ENCODE measurements around the gene OR9I1. TPM values are rescaled to one million over a fixed set of nuclear protein-coding genes. Genes with fewer than 3 reads are reported as not detected.

OR9I1 gene
- total and polyA plus RNA-seq, 2 of the 13 experiments (the other 11 are each of a cell fraction or from before 2014, with no cell fraction given): not detected

DNA sequence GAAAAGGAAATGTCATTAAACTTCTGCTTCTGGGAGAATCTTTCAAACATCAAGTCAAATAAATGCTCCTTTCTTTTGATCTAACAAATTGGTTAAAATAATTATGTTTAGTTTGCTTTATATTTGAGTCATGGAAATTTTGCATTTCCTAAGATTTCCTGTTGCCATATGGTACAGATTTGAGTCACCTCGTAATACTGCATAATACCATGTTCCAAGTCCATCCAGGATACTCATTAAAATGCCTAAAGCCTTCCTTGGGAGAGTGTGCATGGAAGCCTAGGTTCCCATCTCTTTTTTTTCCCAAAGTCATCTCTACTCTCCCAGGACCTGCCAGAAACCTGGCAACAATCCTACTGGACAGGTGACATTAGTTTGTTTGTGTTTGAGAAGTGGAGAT lies 4.2 kb downstream of the OR9I1 start:
- no peaks in the 10 kb centered on the region for H4K20me1 ChIP-seq (ENCODE audit: insufficient read depth, low read length)
- ChIA-PET CTCF (ENCODE audit: low intra/inter-chr PET ratio, low total read pairs) (no interaction called here), POLR2A (no interaction called here)
- no peaks in the 10 kb centered on the region for H3K79me2 ChIP-seq (ENCODE audit: insufficient read depth, low read length)
- 0% methylated on average over 1 of the region's 1 CpG for WGBS (ENCODE audit: low lambda C conversion rate)
- intact Hi-C loops (cut with micrococcal nuclease; ENCODE audit: unreplicated experiment) (no loop called here), in situ Hi-C loops (cut with HindIII; ENCODE audit: extremely low pct_ligation_motif_present, low pct_unique_long_range_greater_than_20kb) (no loop called here)
- H3K4me3 ChIP-seq (replicated peaks in 1 of 3; ENCODE audit: insufficient read depth in 1 of 3, low read depth in 2 of 3, low read length in 3 of 3): no peak overlapping the region
- H3K4me1 ChIP-seq (ENCODE audit: insufficient read depth, low read length): no peaks in the 10 kb centered on the region
- H3K9me3 ChIP-seq (ENCODE audit: low read length): no peaks in the 10 kb centered on the region
- FAIRE-seq (no peak), ATAC-seq (no peak), DNase-seq (ENCODE audit: low spot score) (no peak)
- no peak overlapping the region for H2AFZ ChIP-seq (ENCODE audit: low read length)
- H3K36me3 ChIP-seq (replicated peaks in 1 of 2; ENCODE audit: control insufficient read depth in 1 of 2, insufficient read depth in 2 of 2, low read length in 2 of 2): no peaks in the 10 kb centered on the region
- TF ChIP-seq, protein P1, sequence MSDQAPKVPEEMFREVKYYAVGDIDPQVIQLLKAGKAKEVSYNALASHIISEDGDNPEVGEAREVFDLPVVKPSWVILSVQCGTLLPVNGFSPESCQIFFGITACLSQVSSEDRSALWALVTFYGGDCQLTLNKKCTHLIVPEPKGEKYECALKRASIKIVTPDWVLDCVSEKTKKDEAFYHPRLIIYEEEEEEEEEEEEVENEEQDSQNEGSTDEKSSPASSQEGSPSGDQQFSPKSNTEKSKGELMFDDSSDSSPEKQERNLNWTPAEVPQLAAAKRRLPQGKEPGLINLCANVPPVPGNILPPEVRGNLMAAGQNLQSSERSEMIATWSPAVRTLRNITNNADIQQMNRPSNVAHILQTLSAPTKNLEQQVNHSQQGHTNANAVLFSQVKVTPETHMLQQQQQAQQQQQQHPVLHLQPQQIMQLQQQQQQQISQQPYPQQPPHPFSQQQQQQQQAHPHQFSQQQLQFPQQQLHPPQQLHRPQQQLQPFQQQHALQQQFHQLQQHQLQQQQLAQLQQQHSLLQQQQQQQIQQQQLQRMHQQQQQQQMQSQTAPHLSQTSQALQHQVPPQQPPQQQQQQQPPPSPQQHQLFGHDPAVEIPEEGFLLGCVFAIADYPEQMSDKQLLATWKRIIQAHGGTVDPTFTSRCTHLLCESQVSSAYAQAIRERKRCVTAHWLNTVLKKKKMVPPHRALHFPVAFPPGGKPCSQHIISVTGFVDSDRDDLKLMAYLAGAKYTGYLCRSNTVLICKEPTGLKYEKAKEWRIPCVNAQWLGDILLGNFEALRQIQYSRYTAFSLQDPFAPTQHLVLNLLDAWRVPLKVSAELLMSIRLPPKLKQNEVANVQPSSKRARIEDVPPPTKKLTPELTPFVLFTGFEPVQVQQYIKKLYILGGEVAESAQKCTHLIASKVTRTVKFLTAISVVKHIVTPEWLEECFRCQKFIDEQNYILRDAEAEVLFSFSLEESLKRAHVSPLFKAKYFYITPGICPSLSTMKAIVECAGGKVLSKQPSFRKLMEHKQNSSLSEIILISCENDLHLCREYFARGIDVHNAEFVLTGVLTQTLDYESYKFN (CRISPR knock-in tag; conservative IDR thresholded peaks at IDR 0.05): no peak
- TF ChIP-seq, protein P2, sequence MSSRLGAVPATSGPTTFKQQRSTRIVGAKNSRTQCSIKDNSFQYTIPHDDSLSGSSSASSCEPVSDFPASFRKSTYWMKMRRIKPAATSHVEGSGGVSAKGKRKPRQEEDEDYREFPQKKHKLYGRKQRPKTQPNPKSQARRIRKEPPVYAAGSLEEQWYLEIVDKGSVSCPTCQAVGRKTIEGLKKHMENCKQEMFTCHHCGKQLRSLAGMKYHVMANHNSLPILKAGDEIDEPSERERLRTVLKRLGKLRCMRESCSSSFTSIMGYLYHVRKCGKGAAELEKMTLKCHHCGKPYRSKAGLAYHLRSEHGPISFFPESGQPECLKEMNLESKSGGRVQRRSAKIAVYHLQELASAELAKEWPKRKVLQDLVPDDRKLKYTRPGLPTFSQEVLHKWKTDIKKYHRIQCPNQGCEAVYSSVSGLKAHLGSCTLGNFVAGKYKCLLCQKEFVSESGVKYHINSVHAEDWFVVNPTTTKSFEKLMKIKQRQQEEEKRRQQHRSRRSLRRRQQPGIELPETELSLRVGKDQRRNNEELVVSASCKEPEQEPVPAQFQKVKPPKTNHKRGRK (CRISPR knock-in tag; IDR thresholded peaks at IDR 0.05): no peak
- TF ChIP-seq ZNF614 (CRISPR knock-in tag; IDR thresholded peaks at IDR 0.05; ENCODE audit: borderline replicate concordance) (no peak), KLF13 (CRISPR knock-in tag; IDR thresholded peaks at IDR 0.05) (no peak), ZNF709 (CRISPR knock-in tag; IDR thresholded peaks at IDR 0.05) (no peak), SALL2 (CRISPR knock-in tag; IDR thresholded peaks at IDR 0.05) (no peak), TOE1 (CRISPR knock-in tag; IDR thresholded peaks at IDR 0.05) (no peak), ZNF501 (CRISPR knock-in tag; IDR thresholded peaks at IDR 0.05) (no peak), ZNF83 (CRISPR knock-in tag; IDR thresholded peaks at IDR 0.05; ENCODE audit: borderline replicate concordance) (no peak), ZNF484 (CRISPR knock-in tag; IDR thresholded peaks at IDR 0.05; ENCODE audit: borderline replicate concordance, low read depth) (no peak)
- no peak overlapping the region for H3K27ac ChIP-seq (ENCODE audit: extremely low read length, insufficient read depth, low read length)
- BruUV-seq (replicated peaks): no TSS peak
- no peak overlapping the region for H3K4me2 ChIP-seq (ENCODE audit: low read depth, low read length)
- H3K27me3 ChIP-seq (ENCODE audit: control insufficient read depth in 1 of 2, insufficient read depth in 2 of 2, low read length in 2 of 2): peaks cover 1 to 21% of the 10 kb centered on the region in 2 experiments; a peak in 2 of 5 replicates
- H3K9ac ChIP-seq (ENCODE audit: insufficient read depth, low read depth, low read length): no peak overlapping the region
